Mesendoderm (in vitro differentiated cells): ENCODE data around the gene TMEM178B. TPM values are rescaled to one million over a fixed set of nuclear protein-coding genes. Genes with fewer than 3 reads are reported as not detected.

Experiments used
- DNase-seq: peaks from one replicate; pipeline ENCODE4 v3.0.0; 2013
- H2AK5ac ChIP-seq: 2 replicates; pipeline ENCODE4 v1.6.1; 2013; ENCODE audit warnings: low read length, inconsistent platforms
- H2BK120ac ChIP-seq: 2 replicates; pipeline ENCODE4 v1.6.1; 2013; ENCODE audit warnings: low read depth, mild to moderate bottlenecking, low read length, moderate library complexity, mixed read lengths
- H2BK15ac ChIP-seq: replicated peaks from 2 replicates; pipeline ENCODE4 v1.6.1; 2013; ENCODE audit warnings: low read depth, mild to moderate bottlenecking, moderate library complexity
- H2BK5ac ChIP-seq: 2 replicates; pipeline ENCODE4 v1.6.1; 2013; ENCODE audit warnings: low read length, inconsistent platforms
- H3K18ac ChIP-seq: 2 replicates; pipeline ENCODE4 v1.6.1; 2013; ENCODE audit warnings: mild to moderate bottlenecking, low read length, mixed read lengths
- H3K23ac ChIP-seq: one replicate; pipeline ENCODE4 v1.6.1; 2013; ENCODE audit warnings: low read length
- H3K27ac ChIP-seq: 2 replicates; pipeline ENCODE4 v1.5.1; 2013; ENCODE audit warnings: low read depth, mild to moderate bottlenecking, inconsistent platforms, low read length, moderate library complexity
- H3K27me3 ChIP-seq: 2 replicates; pipeline ENCODE4 v1.6.1; 2013; ENCODE audit warnings: low read length, control low read depth, mild to moderate bottlenecking, inconsistent platforms; ENCODE audit not compliant: insufficient read depth, poor library complexity
- H3K36me3 ChIP-seq: 2 replicates; pipeline ENCODE4 v1.6.1; 2013; ENCODE audit warnings: low read length, inconsistent platforms; ENCODE audit not compliant: control insufficient read depth, insufficient read depth
- H3K4ac ChIP-seq: one replicate; pipeline ENCODE4 v1.6.1; 2013; ENCODE audit warnings: low read depth, mild to moderate bottlenecking, low read length, moderate library complexity
- H3K4me1 ChIP-seq: 2 replicates; pipeline ENCODE4 v1.6.1; 2013; ENCODE audit warnings: low read depth, low read length, inconsistent platforms; ENCODE audit not compliant: control insufficient read depth
- H3K4me2 ChIP-seq: 2 replicates; pipeline ENCODE4 v1.6.1; 2013; ENCODE audit warnings: low read length
- H3K4me3 ChIP-seq: 2 replicates; pipeline ENCODE4 v1.5.1; 2013; ENCODE audit warnings: mild to moderate bottlenecking, low read length
- H3K56ac ChIP-seq: one replicate; pipeline ENCODE4 v1.6.1; 2013; ENCODE audit warnings: low read length
- H3K79me1 ChIP-seq: 2 replicates; pipeline ENCODE4 v1.6.1; 2013; ENCODE audit warnings: low read length, inconsistent platforms
- H3K79me2 ChIP-seq: 2 replicates; pipeline ENCODE4 v1.6.1; 2013; ENCODE audit warnings: mild to moderate bottlenecking, low read length; ENCODE audit not compliant: control insufficient read depth, insufficient read depth
- H3K9ac ChIP-seq: 2 replicates; pipeline ENCODE4 v1.6.1; 2013; ENCODE audit warnings: low read length, inconsistent platforms
- H4K5ac ChIP-seq: one replicate; pipeline ENCODE4 v1.6.1; 2013; ENCODE audit warnings: low read length
- H4K8ac ChIP-seq: one replicate; pipeline ENCODE4 v1.6.1; 2013; ENCODE audit warnings: low read depth, mild to moderate bottlenecking, control low read depth, low read length, moderate library complexity
- WGBS: extraction: QIAGEN DNeasy Blood & Tissue Kit; methylation state at CpG from one replicate; pipeline ENCODE4 v1.1.7; 2013; ENCODE audit warnings: low lambda C conversion rate, missing lambda C conversion rate; ENCODE audit not compliant: insufficient coverage; ENCODE audit errors: extremely low coverage; 5-methylcytosine and 5-hydroxymethylcytosine counted together
- small RNA-seq: library from polyadenylated mRNA; stranded (forward); fragments of <200 nt; extraction: miRNeasy Mini kit (QIAGEN cat#:217004); gene quantifications from one replicate; pipeline ENCODE3, GENCODE V24; 2013; ENCODE audit not compliant: insufficient read depth

TMEM178B gene

GRCh38 chr7:141528399-141528798 is 454.5 kb downstream of the TMEM178B start:
- H3K27ac ChIP-seq = no peak overlapping the region
- H3K4me3 ChIP-seq = no peak overlapping the region
- no peak overlapping the region for H3K9ac ChIP-seq
- no peak overlapping the region for H4K5ac ChIP-seq
- no peak overlapping the region for H3K4ac ChIP-seq
- H3K4me1 ChIP-seq = no peaks in the 10 kb centered on the region
- H3K56ac ChIP-seq = no peak overlapping the region
- H3K79me2 ChIP-seq = no peaks in the 10 kb centered on the region
- no peaks in the 10 kb centered on the region for H3K27me3 ChIP-seq
- no peak overlapping the region for H2BK15ac ChIP-seq
- H3K79me1 ChIP-seq = no peaks in the 10 kb centered on the region
- no CpG with 5 or more reads among the region's 3 CpGs for WGBS
- H2AK5ac ChIP-seq = no peak overlapping the region
- no peak overlapping the region for H4K8ac ChIP-seq
- H2BK5ac ChIP-seq = no peak overlapping the region
- no peaks in the 10 kb centered on the region for H3K36me3 ChIP-seq
- no peak overlapping the region for H3K23ac ChIP-seq
- no peak overlapping the region for H3K4me2 ChIP-seq
- H3K18ac ChIP-seq = no peak overlapping the region
- DNase-seq = no peak
- H2BK120ac ChIP-seq = no peak overlapping the region

Small RNA genes lying within 50 kb of the gene (small RNA-seq; reads per million reads assigned to genes)
- gene AC006362.1 = not detected
- gene RNU4-74P = not detected
